Esophagus squamous epithelium (tissue), 4 donors: ENCODE data around the gene HSPG2.
"Not testable (repeated sequence)": the region's sequence is repeated elsewhere in the genome, so short reads cannot be mapped to it uniquely, and the experiment has no call there.

Experiments used
- CTCF ChIP-seq, 6 experiments: fragments of 450-650 bp in 4 of 6; fragments of 200-600 bp in 2 of 6; sonication (generic) in 2 of 6; IDR thresholded peaks; one replicate each; pipeline ENCODE4 v1.5.1; 2016 to 2019; ENCODE audit warnings: antibody characterized with exemption in 6 of 6, mild to moderate bottlenecking in 4 of 6, moderate library complexity in 4 of 6
- POLR2A ChIP-seq, 4 donors: fragments of 450-650 bp; IDR thresholded peaks; one replicate each; pipeline ENCODE4 v1.6.1; 2017; ENCODE audit warnings: antibody characterized with exemption in 4 of 4, mild to moderate bottlenecking in 4 of 4, moderate library complexity in 3 of 4

GRCh38 chr1:21978209-21978608 lies 41.1 kb upstream of the HSPG2 start:
- TF ChIP-seq CTCF, POLR2A (IDR thresholded peaks at IDR 0.05): not testable (repeated sequence)
